Endothelial cell of umbilical vein (primary cell): ENCODE measurements around the gene ARSD. TPM values are rescaled to one million over a fixed set of nuclear protein-coding genes. Genes with fewer than 3 reads are reported as not detected.

Source experiments
- BruUV-seq: library from RNA; stranded (reverse); fragments of 400-500 nt; replicated peaks from 2 replicates; lab custom pipeline; 2021; lab: Mats Ljungman, UMichigan
- CTCF ChIA-PET: fragments of 300-600, 350-600 bp; sonication (Branson Sonifier 250); formaldehyde crosslinking; loops from one replicate; lab custom pipeline; 2021; ENCODE audit warnings: antibody characterized with exemption, inconsistent platforms; lab: Charles Lee
- POLR2A ChIA-PET: fragments of 300-600, 350-600 bp; sonication (Branson Sonifier 250); formaldehyde crosslinking; loops from one replicate; lab custom pipeline; 2021; ENCODE audit warnings: antibody characterized with exemption, inconsistent platforms; lab: Charles Lee
- DNase-seq: peaks from one replicate; pipeline ENCODE4 v3.0.0-alpha.2; 2011; ENCODE audit warnings: low read depth, low spot score
- FAIRE-seq: peaks from 2 replicates; lab custom pipeline; 2011; peaks lifted over from hg19 to GRCh38; lab: Jason Lieb, UNC
- H2AFZ ChIP-seq: 2 replicates; pipeline ENCODE4 v1.6.0; 2012; ENCODE audit warnings: low read depth, low read length, control low read depth, inconsistent platforms
- H3K27ac ChIP-seq: 2 replicates; pipeline ENCODE4 v1.5.1; 2011; ENCODE audit warnings: low read depth, mild to moderate bottlenecking, control low read depth, low read length, moderate library complexity; ENCODE audit not compliant: insufficient read depth
- H3K27me3 ChIP-seq, 2 experiments: 2 replicates each; pipeline versions ENCODE4 v1.6.0 to v1.6.1; 2011; ENCODE audit warnings: low read length in 2 of 2, mixed read lengths in 1 of 2; ENCODE audit not compliant: control insufficient read depth in 2 of 2, insufficient read depth in 2 of 2
- H3K36me3 ChIP-seq, 2 experiments: 2 replicates in 1 of 2; 3 replicates in 1 of 2; pipeline ENCODE4 v1.5.1; 2011; ENCODE audit warnings: low read length in 2 of 2, mild to moderate bottlenecking in 1 of 2, moderate library complexity in 1 of 2; ENCODE audit not compliant: control insufficient read depth in 2 of 2, insufficient read depth in 2 of 2; ENCODE audit errors: extremely low read depth in 1 of 2
- H3K4me1 ChIP-seq: 3 replicates; pipeline ENCODE4 v1.5.1; 2011; ENCODE audit warnings: mild to moderate bottlenecking, low read length; ENCODE audit not compliant: control insufficient read depth, insufficient read depth; ENCODE audit errors: extremely low read depth
- H3K4me2 ChIP-seq: 2 replicates; pipeline ENCODE4 v1.6.1; 2011; ENCODE audit warnings: low read length, control low read depth, mixed read lengths; ENCODE audit not compliant: insufficient read depth
- H3K4me3 ChIP-seq, 3 experiments: fragments of 200-600 bp in 1 of 3; sonication (generic), shearing (Covaris generic) in 1 of 3; replicated peaks in 1 of 3; 2 replicates each; pipeline ENCODE4 v1.5.1; 2011 to 2016; ENCODE audit warnings: control low read depth in 3 of 3, low read length in 3 of 3, mild to moderate bottlenecking in 2 of 3, inconsistent platforms in 1 of 3, low read depth in 1 of 3, moderate library complexity in 1 of 3; ENCODE audit not compliant: insufficient read depth in 1 of 3
- H3K79me2 ChIP-seq: 2 replicates; pipeline ENCODE4 v1.6.0; 2012; ENCODE audit warnings: low read length, inconsistent platforms; ENCODE audit not compliant: control insufficient read depth, insufficient read depth
- H3K9ac ChIP-seq: replicated peaks from 2 replicates; pipeline ENCODE3; 2011; ENCODE audit warnings: low read length, control low read depth; ENCODE audit not compliant: insufficient read depth; ENCODE audit errors: extremely low read depth
- H3K9me1 ChIP-seq: replicated peaks from 3 replicates; pipeline ENCODE4 v1.6.0; 2011; ENCODE audit warnings: mild to moderate bottlenecking, low read length; ENCODE audit not compliant: control insufficient read depth, insufficient read depth; ENCODE audit errors: extremely low read depth
- H3K9me3 ChIP-seq: replicated peaks from 2 replicates; pipeline ENCODE4 v1.5.1; 2012; ENCODE audit warnings: low read length, inconsistent platforms; ENCODE audit not compliant: control insufficient read depth, insufficient read depth
- H4K20me1 ChIP-seq: replicated peaks from 2 replicates; pipeline ENCODE3; 2011; ENCODE audit warnings: mild to moderate bottlenecking, low read length; ENCODE audit not compliant: control insufficient read depth, insufficient read depth; ENCODE audit errors: extremely low read depth
- EZH2 ChIP-seq: IDR thresholded peaks from 2 replicates; pipeline ENCODE4 v1.6.1; 2012; ENCODE audit warnings: borderline replicate concordance, low read depth, mild to moderate bottlenecking, moderate library complexity, low read length, inconsistent platforms; ENCODE audit not compliant: severe bottlenecking
- FOS ChIP-seq: IDR thresholded peaks from 2 replicates; pipeline ENCODE4 v1.6.1; 2011; ENCODE audit warnings: mild to moderate bottlenecking, low read length, moderate library complexity, borderline replicate concordance; ENCODE audit not compliant: insufficient read depth
- GATA2 ChIP-seq: IDR thresholded peaks from 2 replicates; pipeline ENCODE4 v1.7.0; 2011; ENCODE audit warnings: low read depth, mild to moderate bottlenecking, moderate library complexity, mixed read lengths, low read length; ENCODE audit not compliant: insufficient read length, insufficient read depth
- JUN ChIP-seq: IDR thresholded peaks from 2 replicates; pipeline ENCODE4 v1.6.1; 2011; ENCODE audit warnings: borderline replicate concordance, low read depth; ENCODE audit not compliant: insufficient read length, insufficient read depth
- POLR2A ChIP-seq: IDR thresholded peaks from 2 replicates; pipeline ENCODE4 v1.6.1; 2012; ENCODE audit warnings: low read depth, mild to moderate bottlenecking, control low read depth, low read length
- POLR2AphosphoS5 ChIP-seq: IDR thresholded peaks from 2 replicates; pipeline ENCODE4 v1.6.1; 2012; ENCODE audit warnings: low read depth, mild to moderate bottlenecking, control low read depth, low read length, moderate library complexity; ENCODE audit not compliant: insufficient read depth
- dilution Hi-C: fragments of 300-500 bp; cut with MboI; formaldehyde crosslinking; loops from one replicate; pipeline ENCODE4 v1.15.0; 2019; ENCODE audit warnings: low sequenced_read_pairs; ENCODE audit not compliant: extremely low pct_ligation_motif_present
- intact Hi-C: fragments of 100-400 bp; cut with micrococcal nuclease; formaldehyde crosslinking; loops from one replicate; pipeline ENCODE4 v1.10.0; 2022
- polyA plus RNA-seq, 4 experiments: library from polyadenylated mRNA; depleted of rRNA in 3 of 4; stranded (reverse) in 3 of 4; unstranded in 1 of 4; fragments of >200 nt; gene quantifications; 2 replicates each; pipeline versions ENCODE4 v1.2.1 to v1.2.3, GENCODE V29; 2011 to 2012; ENCODE audit warnings: missing spikeins in 1 of 4
- total RNA-seq: library from RNA; stranded (reverse); gene quantifications from 2 replicates; pipeline ENCODE4 v1.2.3, GENCODE V29; 2021
- TF ChIP-seq, protein P1 (sequence below), 2 donors: IDR thresholded peaks; 1 replicate in 1 of 2; 2 replicates in 1 of 2; pipeline ENCODE4 v1.5.1; 2011; ENCODE audit warnings: low read length in 2 of 2, mild to moderate bottlenecking in 2 of 2, moderate library complexity in 2 of 2, control low read depth in 1 of 2, inconsistent platforms in 1 of 2, low read depth in 1 of 2; ENCODE audit not compliant: insufficient read depth in 1 of 2; ENCODE audit errors: extremely low read depth in 1 of 2
- TF ChIP-seq, protein P2 (sequence below): IDR thresholded peaks from 2 replicates; pipeline ENCODE4 v1.6.1; 2011; ENCODE audit not compliant: insufficient read depth, insufficient read length

The ARSD gene
- total and polyA plus RNA-seq, 2 donors (not counting 3 experiments of a cell fraction or from before 2014, with no cell fraction given): 15.5 to 18.6 TPM

DNA sequence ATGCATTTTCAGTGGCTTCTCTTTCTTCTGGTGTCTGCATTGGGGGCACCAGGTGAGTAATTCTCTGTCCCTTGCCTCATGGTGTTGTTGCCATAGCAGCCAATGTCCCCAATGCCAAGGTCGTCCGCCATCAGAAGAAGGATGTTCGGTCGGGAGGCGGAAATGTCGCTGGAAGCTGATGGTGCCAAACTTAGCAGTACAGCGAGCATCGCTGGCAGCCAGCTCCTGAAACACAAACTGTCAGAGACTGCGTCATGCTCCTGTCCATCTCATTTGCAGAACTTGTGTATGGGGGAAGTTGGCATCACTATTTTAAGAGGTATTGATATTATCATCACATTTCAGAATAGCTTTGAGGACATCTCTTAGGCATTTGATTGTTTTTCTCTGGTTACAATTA lies 29.1 kb upstream of the ARSD start:
- POLR2A ChIA-PET: no interaction called here
- dilution Hi-C loops: no loop called here

More for the DNA sequence above, 29.1 kb upstream of the ARSD start:
- H3K27ac ChIP-seq: no peak overlapping the region
- CTCF ChIA-PET: no interaction called here
- TF ChIP-seq EZH2 (no peak), FOS (no peak), POLR2AphosphoS5 (no peak), POLR2A (no peak), JUN (no peak), GATA2 (no peak)
- TF ChIP-seq, protein P1, sequence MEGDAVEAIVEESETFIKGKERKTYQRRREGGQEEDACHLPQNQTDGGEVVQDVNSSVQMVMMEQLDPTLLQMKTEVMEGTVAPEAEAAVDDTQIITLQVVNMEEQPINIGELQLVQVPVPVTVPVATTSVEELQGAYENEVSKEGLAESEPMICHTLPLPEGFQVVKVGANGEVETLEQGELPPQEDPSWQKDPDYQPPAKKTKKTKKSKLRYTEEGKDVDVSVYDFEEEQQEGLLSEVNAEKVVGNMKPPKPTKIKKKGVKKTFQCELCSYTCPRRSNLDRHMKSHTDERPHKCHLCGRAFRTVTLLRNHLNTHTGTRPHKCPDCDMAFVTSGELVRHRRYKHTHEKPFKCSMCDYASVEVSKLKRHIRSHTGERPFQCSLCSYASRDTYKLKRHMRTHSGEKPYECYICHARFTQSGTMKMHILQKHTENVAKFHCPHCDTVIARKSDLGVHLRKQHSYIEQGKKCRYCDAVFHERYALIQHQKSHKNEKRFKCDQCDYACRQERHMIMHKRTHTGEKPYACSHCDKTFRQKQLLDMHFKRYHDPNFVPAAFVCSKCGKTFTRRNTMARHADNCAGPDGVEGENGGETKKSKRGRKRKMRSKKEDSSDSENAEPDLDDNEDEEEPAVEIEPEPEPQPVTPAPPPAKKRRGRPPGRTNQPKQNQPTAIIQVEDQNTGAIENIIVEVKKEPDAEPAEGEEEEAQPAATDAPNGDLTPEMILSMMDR (IDR thresholded peaks at IDR 0.05; ENCODE audit: extremely low read depth in 1 of 2, insufficient read depth in 1 of 2, low read depth in 1 of 2, low read length in 2 of 2): no peak
- TF ChIP-seq, protein P2, sequence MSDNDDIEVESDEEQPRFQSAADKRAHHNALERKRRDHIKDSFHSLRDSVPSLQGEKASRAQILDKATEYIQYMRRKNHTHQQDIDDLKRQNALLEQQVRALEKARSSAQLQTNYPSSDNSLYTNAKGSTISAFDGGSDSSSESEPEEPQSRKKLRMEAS: no peak
- no peak overlapping the region for H3K9ac ChIP-seq
- FAIRE-seq (no peak), DNase-seq (no peak)
- H3K4me3 ChIP-seq: no peak overlapping the region
- no peaks in the 10 kb centered on the region for H3K9me1 ChIP-seq
- peaks cover under 1% of the 10 kb centered on the region for H3K4me1 ChIP-seq
- H3K4me2 ChIP-seq: no peak overlapping the region
- no peaks in the 10 kb centered on the region for H4K20me1 ChIP-seq
- H3K27me3 ChIP-seq: no peaks in the 10 kb centered on the region
- no peaks in the 10 kb centered on the region for H3K36me3 ChIP-seq
- intact Hi-C loops: no loop called here
- H3K79me2 ChIP-seq: no peaks in the 10 kb centered on the region
- BruUV-seq: no TSS peak
- no peak overlapping the region for H2AFZ ChIP-seq
- H3K9me3 ChIP-seq: no peaks in the 10 kb centered on the region
